Activated naive CD4-positive, alpha-beta T cell treated with anti-CD3 and anti-CD28 coated beads for 36 hours (primary cell): ENCODE measurements around the gene POM121. TPM values are rescaled to one million over a fixed set of nuclear protein-coding genes. Genes with fewer than 3 reads are reported as not detected.
"Not testable (repeated sequence)": the region's sequence is repeated elsewhere in the genome, so short reads cannot be mapped to it uniquely, and the experiment has no call there.

Experiments used
- CTCF ChIA-PET: fragments of 350-600 bp; sonication (Branson Sonifier 250); formaldehyde crosslinking; loops from one replicate; lab custom pipeline; 2021; ENCODE audit warnings: antibody characterized with exemption; lab: Charles Lee
- DNase-seq: peaks from one replicate; pipeline ENCODE4 v3.0.0-alpha.2; 2020
- H3K27ac Mint-ChIP-seq: one replicate; pipeline ENCODE4 v1.8.0; 2021; ENCODE audit warnings: mild to moderate bottlenecking, mixed read lengths
- H3K27me3 Mint-ChIP-seq: one replicate; pipeline ENCODE4 v1.8.0; 2021; ENCODE audit warnings: low read depth, mixed read lengths
- H3K36me3 Mint-ChIP-seq: one replicate; pipeline ENCODE4 v1.8.0; 2021; ENCODE audit warnings: low read depth, mixed read lengths
- H3K4me1 Mint-ChIP-seq: one replicate; pipeline ENCODE4 v1.8.0; 2021; ENCODE audit warnings: low read depth, mixed read lengths
- H3K4me3 Mint-ChIP-seq: one replicate; pipeline ENCODE4 v1.8.0; 2021; ENCODE audit warnings: mild to moderate bottlenecking, moderate library complexity, mixed read lengths
- H3K9me3 Mint-ChIP-seq: one replicate; pipeline ENCODE4 v1.8.0; 2021; ENCODE audit warnings: mixed read lengths
- intact Hi-C: fragments of 100-400 bp; cut with micrococcal nuclease; formaldehyde crosslinking; loops from one replicate; pipeline ENCODE4 v1.15.1; 2023
- total RNA-seq, 2 experiments: library from RNA; stranded (reverse); gene quantifications; one replicate each; pipeline ENCODE4 v1.2.3, GENCODE V29; 2021

POM121 gene
- total RNA-seq, 2 experiments from 2014 or later, result 35.7 to 35.9 TPM

DNA sequence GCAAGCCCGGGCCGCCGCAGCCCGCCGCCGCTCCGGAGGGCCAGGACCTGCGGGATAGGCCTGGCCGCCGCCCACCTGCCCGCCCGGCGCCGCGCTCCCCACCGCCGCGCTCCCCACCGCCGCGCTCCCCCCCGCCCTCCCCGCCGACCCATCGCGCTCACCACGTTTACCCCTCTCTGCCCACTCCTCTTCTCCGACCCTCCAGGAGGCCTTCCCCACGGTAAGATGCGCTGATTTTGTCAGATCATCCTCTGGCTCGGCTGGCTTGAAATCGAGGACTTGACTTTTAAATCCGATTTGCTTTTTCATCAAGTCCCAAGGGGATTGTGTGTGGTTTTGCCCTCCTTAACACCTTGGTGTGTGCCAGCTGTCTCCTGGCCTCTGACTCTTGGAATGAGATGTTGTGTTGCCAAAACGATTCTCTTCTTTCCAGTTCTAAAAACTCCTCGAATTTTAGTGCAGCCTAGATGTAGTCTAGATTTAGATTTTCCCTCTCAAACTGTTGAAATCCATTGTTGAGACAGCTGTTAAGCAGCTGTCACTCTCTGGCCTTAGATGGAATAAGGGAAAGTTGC is 738 bp downstream of the POM121 start:
- intact Hi-C loops, result no loop called here
- no peak for DNase-seq
- CTCF ChIA-PET, result no interaction called here
- Mint-ChIP-seq H3K36me3 (peaks cover 38% of the 10 kb centered on the region), H3K4me1 (peaks cover 28% of the 10 kb centered on the region), H3K4me3 (peak overlapping the region; percentile 96), H3K27ac (peak overlapping the region; percentile 78), H3K9me3 (no peaks in the 10 kb centered on the region), H3K27me3 (no peaks in the 10 kb centered on the region)

DNA sequence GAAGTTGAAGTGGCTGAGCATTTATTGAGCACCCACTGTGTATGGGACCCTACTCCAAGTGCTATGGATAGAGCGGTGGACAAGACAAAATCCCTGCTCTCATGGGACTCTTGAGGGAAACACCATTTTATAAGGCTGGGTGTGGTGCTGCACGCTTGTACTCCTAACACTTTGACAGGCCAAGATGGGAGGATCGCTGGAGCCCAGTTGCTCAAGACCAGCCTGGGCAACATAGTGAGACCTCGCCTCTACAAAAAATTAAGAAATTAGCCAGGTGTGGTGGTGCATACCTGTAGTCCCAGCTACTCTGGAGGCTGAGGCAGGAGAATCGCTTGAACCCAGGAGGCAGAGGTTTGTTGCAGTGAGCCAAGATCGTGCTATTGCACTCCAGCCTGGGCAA is 2.9 kb downstream of the POM121 start:
- H3K9me3 Mint-ChIP-seq, intact Hi-C loops, H3K27me3 Mint-ChIP-seq, H3K4me3 Mint-ChIP-seq, H3K27ac Mint-ChIP-seq, DNase-seq: not testable (repeated sequence)
- Mint-ChIP-seq H3K36me3 (peaks cover 39% of the 10 kb centered on the region), H3K4me1 (peaks cover 28% of the 10 kb centered on the region)
- CTCF ChIA-PET, result interaction anchor here (0.6 to 1.3 kb wide), 2 partner anchors 13 to 27 kb away, joined by 3 to 6 read pairs; no protein-coding TSS in a partner anchor

DNA sequence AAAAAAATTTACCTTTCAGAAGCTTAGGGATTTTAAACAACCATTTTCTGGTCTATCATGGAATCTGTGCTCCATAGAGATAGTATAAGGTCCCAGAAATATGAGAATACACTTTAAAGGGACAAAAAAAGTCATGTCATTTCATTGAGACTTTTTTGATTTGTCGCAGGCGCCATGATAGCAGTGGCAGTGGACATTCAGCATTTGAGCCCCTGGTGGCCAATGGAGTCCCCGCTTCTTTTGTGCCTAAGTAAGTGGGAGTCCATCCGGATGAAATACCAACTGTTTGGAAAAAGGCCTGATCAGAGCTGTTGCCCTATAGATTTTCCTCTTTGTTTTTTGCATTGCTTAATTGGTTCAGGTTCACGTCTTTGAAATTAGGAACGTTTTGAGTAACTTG is 3.3 kb downstream of the POM121 start:
- DNase-seq, H3K9me3 Mint-ChIP-seq, H3K27me3 Mint-ChIP-seq, H3K4me3 Mint-ChIP-seq, intact Hi-C loops, H3K27ac Mint-ChIP-seq: not testable (repeated sequence)
- CTCF ChIA-PET, result interaction anchor here (0.6 kb wide), 1 partner anchor 27 kb away, joined by 3 read pairs; no protein-coding TSS in a partner anchor
- peaks cover 26% of the 10 kb centered on the region for H3K4me1 Mint-ChIP-seq
- peaks cover 39% of the 10 kb centered on the region for H3K36me3 Mint-ChIP-seq

DNA sequence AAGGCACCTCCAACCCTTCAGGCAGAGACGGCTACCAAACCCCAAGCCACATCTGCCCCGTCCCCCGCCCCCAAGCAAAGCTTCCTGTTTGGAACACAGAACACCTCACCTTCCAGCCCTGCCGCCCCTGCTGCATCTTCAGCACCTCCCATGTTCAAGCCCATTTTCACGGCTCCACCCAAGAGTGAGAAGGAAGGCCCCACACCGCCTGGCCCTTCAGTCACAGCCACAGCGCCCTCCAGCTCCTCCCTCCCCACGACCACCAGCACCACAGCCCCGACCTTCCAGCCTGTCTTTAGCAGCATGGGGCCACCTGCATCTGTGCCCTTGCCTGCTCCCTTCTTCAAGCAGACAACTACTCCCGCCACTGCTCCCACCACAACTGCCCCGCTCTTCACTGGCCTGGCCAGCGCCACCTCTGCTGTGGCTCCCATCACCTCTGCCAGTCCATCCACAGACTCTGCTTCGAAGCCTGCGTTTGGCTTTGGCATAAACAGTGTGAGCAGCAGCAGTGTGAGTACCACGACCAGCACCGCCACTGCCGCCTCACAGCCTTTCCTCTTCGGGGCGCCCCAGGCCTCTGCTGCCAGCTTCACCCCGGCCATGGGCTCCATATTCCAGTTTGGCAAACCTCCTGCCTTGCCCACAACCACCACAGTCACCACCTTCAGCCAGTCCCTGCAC is 17.3 kb downstream of the POM121 start:
- intact Hi-C loops, CTCF ChIA-PET, H3K4me3 Mint-ChIP-seq, H3K27me3 Mint-ChIP-seq, DNase-seq, H3K4me1 Mint-ChIP-seq, H3K27ac Mint-ChIP-seq, H3K9me3 Mint-ChIP-seq: not testable (repeated sequence)
- H3K36me3 Mint-ChIP-seq, result peaks cover 16% of the 10 kb centered on the region

DNA sequence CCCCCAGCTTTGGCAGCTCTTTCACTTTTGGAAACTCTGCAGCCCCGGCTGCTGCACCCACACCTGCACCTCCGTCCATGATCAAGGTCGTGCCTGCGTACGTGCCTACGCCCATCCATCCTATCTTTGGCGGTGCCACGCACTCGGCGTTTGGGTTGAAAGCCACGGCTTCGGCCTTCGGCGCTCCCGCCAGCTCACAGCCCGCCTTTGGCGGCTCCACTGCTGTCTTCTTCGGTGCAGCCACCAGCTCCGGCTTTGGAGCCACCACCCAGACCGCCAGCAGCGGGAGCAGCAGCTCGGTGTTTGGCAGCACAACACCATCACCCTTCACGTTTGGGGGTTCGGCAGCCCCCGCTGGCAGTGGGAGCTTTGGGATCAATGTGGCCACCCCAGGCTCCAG is 18.1 kb downstream of the POM121 start:
- intact Hi-C loops, CTCF ChIA-PET, H3K27me3 Mint-ChIP-seq: not testable (repeated sequence)

DNA sequence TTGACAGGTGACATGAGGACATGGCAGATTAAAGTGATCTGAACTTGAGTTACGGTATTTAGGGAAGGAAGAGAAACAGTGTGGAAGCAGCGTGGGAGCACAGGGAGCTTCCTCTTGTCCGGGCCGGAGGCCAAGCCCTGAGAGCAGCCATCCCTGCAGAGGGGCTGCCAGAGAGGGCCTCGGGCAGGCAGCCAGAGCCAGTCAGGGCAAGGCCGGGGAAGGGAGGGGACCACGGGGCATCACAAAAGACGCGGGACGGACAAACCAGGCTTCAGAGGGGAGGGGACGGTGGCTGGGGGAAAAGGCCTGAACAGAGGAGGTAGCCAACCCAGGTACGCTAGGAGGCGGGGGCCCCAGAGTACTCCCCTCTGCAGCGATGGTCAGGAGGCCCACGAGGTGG is 20.0 kb downstream of the POM121 start:
- H3K27me3 Mint-ChIP-seq, H3K27ac Mint-ChIP-seq, H3K4me1 Mint-ChIP-seq, intact Hi-C loops, H3K9me3 Mint-ChIP-seq, CTCF ChIA-PET, H3K4me3 Mint-ChIP-seq, H3K36me3 Mint-ChIP-seq, DNase-seq: not testable (repeated sequence)

More for the DNA sequence above, 18.1 kb downstream of the POM121 start:
- not testable (repeated sequence) for H3K4me3 Mint-ChIP-seq, H3K4me1 Mint-ChIP-seq, H3K27ac Mint-ChIP-seq, DNase-seq, H3K9me3 Mint-ChIP-seq
- peaks cover 15% of the 10 kb centered on the region for H3K36me3 Mint-ChIP-seq

DNA sequence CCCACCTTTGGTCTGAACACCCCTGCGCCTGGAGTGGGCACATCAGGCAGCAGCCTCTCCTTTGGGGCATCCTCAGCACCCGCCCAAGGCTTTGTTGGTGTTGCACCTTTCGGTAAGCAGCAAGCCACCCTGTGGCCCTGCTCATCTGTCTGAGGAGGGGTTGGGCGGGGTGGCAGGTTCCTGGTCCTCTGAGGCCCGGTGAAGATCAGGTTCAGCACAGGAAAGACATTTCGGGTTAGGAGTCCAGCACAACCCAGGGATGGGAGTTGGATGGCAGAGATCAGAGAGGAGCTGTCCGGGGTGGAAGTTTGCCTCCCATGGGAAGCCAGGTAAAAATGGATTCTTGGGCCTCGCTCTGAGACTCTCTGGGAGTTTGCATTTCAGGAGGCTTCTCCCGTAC is 20.7 kb downstream of the POM121 start:
- H3K36me3 Mint-ChIP-seq, intact Hi-C loops, H3K4me1 Mint-ChIP-seq, H3K4me3 Mint-ChIP-seq, DNase-seq, CTCF ChIA-PET, H3K9me3 Mint-ChIP-seq, H3K27me3 Mint-ChIP-seq: not testable (repeated sequence)
- H3K27ac Mint-ChIP-seq, result peak overlapping the region; percentile 41

DNA sequence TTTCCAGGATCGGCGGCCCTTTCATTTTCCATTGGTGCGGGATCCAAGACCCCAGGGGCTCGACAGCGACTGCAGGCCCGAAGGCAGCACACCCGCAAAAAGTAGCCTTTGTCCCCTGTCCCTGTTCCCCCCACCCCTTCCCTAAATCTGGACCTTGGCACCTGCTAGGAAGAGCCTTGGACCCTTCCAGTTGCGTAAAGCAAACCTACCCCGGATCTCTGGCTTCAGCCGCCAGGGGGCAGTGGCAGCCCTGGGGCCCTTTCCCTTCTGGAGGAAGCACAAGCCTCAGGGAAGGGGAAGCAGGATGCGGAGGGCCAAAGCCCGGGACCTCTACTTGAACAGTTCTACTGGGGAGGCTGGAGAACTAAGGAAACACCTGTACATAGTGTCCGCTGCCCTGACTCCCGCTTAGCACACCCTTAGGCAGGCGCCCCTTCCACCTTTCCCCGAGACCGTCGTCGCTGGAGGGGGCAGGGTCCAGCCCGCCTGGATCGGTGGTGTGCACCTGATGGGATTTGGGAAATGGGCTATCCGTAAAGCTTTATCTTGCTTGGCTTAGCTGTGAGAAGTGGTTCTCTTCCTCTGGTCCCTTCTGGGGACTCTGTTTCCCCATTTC is 21.3 kb downstream of the POM121 start:
- H3K4me3 Mint-ChIP-seq, CTCF ChIA-PET, H3K36me3 Mint-ChIP-seq, intact Hi-C loops, H3K4me1 Mint-ChIP-seq, H3K9me3 Mint-ChIP-seq, H3K27ac Mint-ChIP-seq, H3K27me3 Mint-ChIP-seq, DNase-seq: not testable (repeated sequence)

DNA sequence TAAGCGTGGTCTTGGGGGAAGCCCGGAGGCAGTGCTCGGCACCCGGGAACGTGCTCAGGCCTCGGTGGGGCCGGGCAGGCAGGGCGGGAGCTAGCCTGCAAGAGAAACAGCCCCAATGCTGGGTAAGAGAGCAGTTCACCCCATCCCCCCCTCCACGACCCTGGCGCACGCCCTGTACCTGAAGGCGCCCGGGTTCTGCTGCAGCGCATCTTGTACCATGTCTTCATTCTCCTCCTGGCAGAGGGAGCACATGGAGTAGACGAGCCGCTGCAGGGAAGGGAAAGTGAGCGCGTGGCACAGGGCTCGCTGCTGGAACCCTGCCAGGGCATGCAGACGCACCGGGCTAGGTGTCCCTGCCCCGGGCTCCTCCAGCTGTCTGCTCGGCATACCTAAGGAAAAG is 23.8 kb downstream of the POM121 start:
- H3K9me3 Mint-ChIP-seq, H3K27me3 Mint-ChIP-seq, H3K4me3 Mint-ChIP-seq, CTCF ChIA-PET, DNase-seq, H3K27ac Mint-ChIP-seq, H3K4me1 Mint-ChIP-seq, intact Hi-C loops, H3K36me3 Mint-ChIP-seq: not testable (repeated sequence)

DNA sequence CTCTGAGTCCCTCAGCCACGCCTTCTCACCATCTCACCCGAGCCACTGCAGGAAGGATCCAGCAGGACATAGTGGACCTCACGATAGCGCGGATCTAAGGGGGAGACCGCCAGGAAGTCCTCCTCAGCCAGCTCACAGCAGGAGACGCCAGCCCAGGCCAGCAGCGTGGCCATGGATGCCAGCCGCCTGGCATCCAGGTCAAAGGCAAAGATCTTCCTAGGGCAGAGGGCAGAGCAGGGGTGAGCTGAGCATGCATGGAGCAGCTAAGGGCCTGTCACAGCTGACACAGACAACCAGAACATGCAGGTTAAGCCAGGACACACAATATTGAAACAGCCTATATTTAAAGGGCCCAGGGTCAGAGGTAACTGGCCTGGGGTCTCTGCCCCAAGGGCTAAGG is 24.4 kb downstream of the POM121 start:
- H3K36me3 Mint-ChIP-seq, intact Hi-C loops, DNase-seq, H3K27ac Mint-ChIP-seq, H3K27me3 Mint-ChIP-seq, H3K4me3 Mint-ChIP-seq, CTCF ChIA-PET, H3K4me1 Mint-ChIP-seq, H3K9me3 Mint-ChIP-seq: not testable (repeated sequence)

DNA sequence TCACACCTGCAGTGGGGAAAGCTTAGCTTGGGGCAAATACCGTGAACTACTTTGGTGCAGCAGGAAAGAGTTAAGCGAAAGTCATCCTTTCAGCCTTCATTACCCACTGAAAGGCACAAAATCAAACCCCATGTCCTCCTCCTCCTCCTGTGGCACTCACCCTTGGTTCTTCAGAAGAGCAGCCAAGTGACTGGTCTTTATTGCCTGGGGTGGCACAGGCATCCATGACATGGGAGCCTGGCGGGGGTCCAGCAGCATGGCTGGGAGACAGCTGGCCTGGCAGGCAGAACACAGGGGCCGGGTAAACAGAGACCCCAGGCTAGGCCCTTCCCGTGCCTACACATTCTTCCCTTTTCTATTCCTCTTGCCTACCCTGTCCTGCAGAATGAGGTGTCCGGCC is 24.8 kb downstream of the POM121 start:
- H3K36me3 Mint-ChIP-seq, H3K9me3 Mint-ChIP-seq, CTCF ChIA-PET, H3K27me3 Mint-ChIP-seq, DNase-seq, H3K27ac Mint-ChIP-seq, intact Hi-C loops, H3K4me3 Mint-ChIP-seq, H3K4me1 Mint-ChIP-seq: not testable (repeated sequence)

DNA sequence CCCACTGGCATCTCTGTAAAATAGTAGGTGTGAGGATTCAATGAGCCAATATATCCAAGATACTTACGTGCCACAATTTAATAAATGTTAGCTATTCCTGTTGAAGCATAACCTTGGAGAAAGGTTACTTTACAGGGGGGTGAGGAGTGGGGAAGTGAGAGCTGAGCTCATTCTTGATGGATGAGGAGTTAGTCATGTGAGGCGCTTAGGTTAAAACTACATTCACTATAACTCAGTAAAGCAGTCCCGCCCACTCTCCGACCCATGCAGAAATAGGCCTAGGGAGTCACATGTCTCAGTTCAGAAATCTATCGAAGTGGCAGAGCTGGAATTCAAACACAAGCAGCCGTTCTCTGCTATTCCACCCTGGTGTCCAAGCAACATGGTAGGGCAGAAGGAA is 25.5 kb downstream of the POM121 start:
- CTCF ChIA-PET, H3K4me1 Mint-ChIP-seq, H3K27me3 Mint-ChIP-seq, H3K4me3 Mint-ChIP-seq, H3K27ac Mint-ChIP-seq, H3K36me3 Mint-ChIP-seq, H3K9me3 Mint-ChIP-seq, intact Hi-C loops, DNase-seq: not testable (repeated sequence)
